22Rv1 (cell line): Measurements from ENCODE around the gene ZNF600.
"Not testable (repeated sequence)": the region's sequence is repeated elsewhere in the genome, so short reads cannot be mapped to it uniquely, and the experiment has no call there.

Experiments used
- CTCF ChIP-seq: fragments of 450-650 bp; IDR thresholded peaks from 2 replicates; pipeline ENCODE4 v1.5.1; 2017; ENCODE audit warnings: mild to moderate bottlenecking
- ZFX ChIP-seq: fragments of 450-650 bp; IDR thresholded peaks from 2 replicates; pipeline ENCODE4 v1.6.1; 2017; ENCODE audit warnings: antibody characterized with exemption, borderline replicate concordance

DNA sequence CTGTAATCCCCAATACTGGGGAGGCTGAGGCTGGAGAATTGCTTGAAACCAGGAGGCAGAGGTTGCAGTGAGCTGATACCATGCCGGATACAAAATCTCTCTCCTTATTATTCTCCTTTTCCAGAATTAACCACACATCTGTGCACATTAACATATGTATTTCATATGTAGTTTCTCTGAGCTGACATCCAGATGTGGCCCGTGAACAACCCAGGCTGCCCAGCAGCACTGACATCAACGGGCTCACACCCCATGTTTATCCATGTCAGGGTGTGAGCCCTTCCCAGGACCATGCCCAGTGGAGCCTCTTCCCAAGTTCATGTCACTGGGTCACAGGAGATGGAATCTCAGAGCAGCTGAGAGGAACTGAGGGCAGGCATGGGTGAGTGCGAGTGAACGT lies 71.3 kb downstream of the ZNF600 start:
- TF ChIP-seq CTCF, ZFX: not testable (repeated sequence)
